Ovary (tissue), 3 donors: ENCODE measurements around the gene BMS1.

Experiments used
- EP300 ChIP-seq: sonication (generic); formaldehyde crosslinking; IDR thresholded peaks from one replicate; pipeline ENCODE4 v1.6.1; 2017; ENCODE audit warnings: antibody characterized with exemption
- POLR2A ChIP-seq: fragments of 450-650 bp; IDR thresholded peaks from one replicate; pipeline ENCODE4 v1.6.1; 2017; ENCODE audit warnings: antibody characterized with exemption, mild to moderate bottlenecking, moderate library complexity
- TF ChIP-seq, protein P1 (sequence below), 3 donors: fragments of 450-650 bp in 2 of 3; fragments of 200-600 bp in 1 of 3; IDR thresholded peaks; one replicate each; pipeline versions ENCODE4 v1.5.1 to v1.8.0; 2016 to 2022; ENCODE audit warnings: antibody characterized with exemption in 3 of 3, mild to moderate bottlenecking in 1 of 3
- donor health status: DM: no; HTN: no; CAD: no.

- TF ChIP-seq EP300 (no peak), POLR2A (no peak)
- TF ChIP-seq, protein P1, sequence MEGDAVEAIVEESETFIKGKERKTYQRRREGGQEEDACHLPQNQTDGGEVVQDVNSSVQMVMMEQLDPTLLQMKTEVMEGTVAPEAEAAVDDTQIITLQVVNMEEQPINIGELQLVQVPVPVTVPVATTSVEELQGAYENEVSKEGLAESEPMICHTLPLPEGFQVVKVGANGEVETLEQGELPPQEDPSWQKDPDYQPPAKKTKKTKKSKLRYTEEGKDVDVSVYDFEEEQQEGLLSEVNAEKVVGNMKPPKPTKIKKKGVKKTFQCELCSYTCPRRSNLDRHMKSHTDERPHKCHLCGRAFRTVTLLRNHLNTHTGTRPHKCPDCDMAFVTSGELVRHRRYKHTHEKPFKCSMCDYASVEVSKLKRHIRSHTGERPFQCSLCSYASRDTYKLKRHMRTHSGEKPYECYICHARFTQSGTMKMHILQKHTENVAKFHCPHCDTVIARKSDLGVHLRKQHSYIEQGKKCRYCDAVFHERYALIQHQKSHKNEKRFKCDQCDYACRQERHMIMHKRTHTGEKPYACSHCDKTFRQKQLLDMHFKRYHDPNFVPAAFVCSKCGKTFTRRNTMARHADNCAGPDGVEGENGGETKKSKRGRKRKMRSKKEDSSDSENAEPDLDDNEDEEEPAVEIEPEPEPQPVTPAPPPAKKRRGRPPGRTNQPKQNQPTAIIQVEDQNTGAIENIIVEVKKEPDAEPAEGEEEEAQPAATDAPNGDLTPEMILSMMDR (IDR thresholded peaks at IDR 0.05), result no peak
Measured at GRCh38 chr10:42776681-42777080, 5.9 kb upstream of the BMS1 start.
